DMS153 treated with DMSO at 0.1 percent for 48 hours (cell line): ENCODE measurements around the gene TESK1.
A peak's percentile ranks its signal among the peaks of the same experiment; 100 is the strongest.

ENCODE experiments used
- DNase-seq: peaks from one replicate; lab custom pipeline; 2025; ENCODE audit not compliant: unreplicated experiment; lab: John Stamatoyannopoulos, UW

Gene TESK1, protein sequence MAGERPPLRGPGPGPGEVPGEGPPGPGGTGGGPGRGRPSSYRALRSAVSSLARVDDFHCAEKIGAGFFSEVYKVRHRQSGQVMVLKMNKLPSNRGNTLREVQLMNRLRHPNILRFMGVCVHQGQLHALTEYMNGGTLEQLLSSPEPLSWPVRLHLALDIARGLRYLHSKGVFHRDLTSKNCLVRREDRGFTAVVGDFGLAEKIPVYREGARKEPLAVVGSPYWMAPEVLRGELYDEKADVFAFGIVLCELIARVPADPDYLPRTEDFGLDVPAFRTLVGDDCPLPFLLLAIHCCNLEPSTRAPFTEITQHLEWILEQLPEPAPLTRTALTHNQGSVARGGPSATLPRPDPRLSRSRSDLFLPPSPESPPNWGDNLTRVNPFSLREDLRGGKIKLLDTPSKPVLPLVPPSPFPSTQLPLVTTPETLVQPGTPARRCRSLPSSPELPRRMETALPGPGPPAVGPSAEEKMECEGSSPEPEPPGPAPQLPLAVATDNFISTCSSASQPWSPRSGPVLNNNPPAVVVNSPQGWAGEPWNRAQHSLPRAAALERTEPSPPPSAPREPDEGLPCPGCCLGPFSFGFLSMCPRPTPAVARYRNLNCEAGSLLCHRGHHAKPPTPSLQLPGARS

DNA sequence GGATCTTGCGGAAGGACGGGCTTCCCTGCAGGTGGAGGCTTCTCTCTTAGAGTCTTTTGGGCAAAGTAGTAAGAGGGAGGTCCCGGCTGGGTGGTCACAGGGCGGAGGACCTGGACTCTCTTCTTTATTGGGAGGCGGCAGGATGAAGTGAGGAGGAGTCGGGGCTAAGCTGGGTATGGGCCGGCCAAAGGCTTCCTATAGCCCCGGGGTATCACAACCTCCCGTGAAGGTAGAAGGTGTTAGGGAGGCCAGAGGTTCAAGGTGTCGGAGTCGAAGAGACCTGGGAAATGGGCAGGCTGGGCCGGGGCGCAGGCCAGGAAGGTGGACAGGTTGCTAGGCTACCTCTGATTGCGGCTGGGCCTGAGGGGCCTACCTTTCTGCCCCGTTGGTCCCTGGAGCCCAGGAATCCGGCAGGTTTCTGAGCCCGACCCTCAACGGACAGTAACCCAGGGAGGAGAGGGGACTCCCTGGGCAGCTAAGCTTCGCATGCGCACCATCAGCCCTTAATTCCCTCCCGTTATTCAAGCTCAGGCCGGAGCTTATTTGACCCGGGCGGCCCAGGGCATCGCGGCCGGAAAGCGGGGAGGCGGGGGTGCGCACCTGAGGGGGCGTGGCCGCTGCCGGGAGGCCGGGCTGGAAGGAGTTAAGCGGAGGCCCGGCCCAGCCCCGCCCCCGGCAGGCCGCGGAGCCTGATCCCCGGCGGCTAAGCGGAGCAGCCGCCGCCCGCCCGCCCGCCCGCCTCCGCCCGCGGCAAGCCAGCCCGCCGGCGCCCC lies at the start of gene TESK1:
TSS of gene TESK1 (plus strand) at position 685 of the 773 bp plus-strand sequence. CDS start 358 bp downstream, outside the sequence.
- peak; percentile 62 for DNase-seq

- DNase-seq = no peak
Measured at GRCh38 chr9:35555881-35556280, 49.2 kb upstream of the TESK1 start.

GRCh38 chr9:35556776-35557175 lies 48.3 kb upstream of the TESK1 start:
- no peak for DNase-seq

DNA sequence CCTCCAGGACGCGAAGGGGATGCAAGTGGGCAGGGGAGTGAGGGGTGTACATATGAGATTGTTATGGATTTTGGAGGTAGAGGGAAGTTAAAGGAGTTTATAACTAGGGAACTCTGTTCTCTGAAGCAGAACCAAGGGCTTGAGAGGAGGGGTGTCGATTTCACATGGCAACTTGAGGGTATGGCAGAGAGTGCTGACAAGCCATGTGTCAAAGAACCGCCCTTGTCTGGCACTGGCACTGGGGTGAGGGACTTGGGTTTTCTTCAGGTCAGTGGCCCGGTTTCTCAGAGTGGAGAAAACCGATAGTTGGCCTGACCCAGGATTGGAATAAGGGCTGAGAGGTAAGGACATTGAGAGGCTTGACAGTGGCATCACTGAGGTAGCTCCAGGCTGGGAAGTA lies 47.7 kb upstream of the TESK1 start:
- no peak for DNase-seq

DNA sequence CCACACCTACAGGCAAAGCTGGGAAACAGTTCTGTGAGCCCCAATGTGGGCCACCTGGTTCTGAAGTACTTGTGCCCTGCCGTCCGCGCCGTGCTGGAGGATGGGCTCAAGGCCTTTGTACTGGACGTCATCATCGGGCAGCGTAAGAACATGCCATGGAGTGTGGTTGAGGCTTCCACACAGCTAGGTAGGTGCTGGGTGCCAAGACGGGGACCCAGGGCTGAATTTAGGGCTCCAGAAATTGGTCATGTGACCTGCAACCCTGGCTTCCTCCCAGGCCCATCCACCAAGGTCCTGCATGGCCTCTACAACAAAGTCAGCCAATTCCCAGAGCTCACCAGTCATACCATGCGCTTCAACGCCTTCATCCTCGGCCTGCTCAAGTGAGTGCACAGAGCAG lies 46.9 kb upstream of the TESK1 start:
- DNase-seq = no peak

DNA sequence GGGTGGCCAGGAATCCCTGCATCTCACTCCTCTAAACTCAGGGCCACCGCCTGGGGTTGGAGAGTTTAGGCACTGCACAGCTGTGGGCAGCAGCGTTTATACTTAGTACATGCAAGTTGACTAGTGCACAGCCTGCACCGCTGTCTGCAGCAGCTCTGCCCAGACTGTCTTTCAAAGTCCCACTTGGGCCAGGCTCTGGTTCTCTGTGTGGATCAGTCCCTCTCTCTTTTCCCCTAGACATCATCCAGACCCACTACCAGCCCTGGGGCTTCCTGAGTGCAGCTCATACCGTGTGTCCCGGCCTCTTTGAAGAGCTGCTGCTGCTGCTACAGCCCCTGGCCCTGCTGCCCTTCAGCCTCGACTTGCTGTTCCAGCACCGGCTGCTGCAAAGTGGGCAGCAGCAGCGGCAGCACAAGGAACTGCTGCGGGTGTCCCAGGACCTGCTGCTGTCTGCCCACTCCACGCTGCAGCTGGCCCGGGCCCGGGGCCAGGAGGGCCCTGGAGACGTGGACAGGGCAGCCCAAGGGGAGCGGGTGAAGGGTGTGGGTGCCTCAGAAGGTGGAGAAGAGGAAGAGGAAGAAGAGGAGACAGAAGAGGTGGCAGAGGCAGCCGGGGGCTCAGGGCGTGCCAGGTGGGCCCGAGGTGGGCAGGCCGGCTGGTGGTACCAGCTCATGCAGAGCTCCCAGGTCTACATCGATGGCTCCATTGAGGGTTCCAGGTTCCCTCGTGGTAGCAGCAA lies 45.1 kb upstream of the TESK1 start:
- no peak for DNase-seq

- no peak for DNase-seq
Measured at GRCh38 chr9:35560625-35561337, 44.3 kb upstream of the TESK1 start.

GRCh38 chr9:35561468-35562261 lies 43.4 kb upstream of the TESK1 start:
- no peak for DNase-seq

- no peak for DNase-seq
Measured at GRCh38 chr9:35562895-35563780, 41.9 kb upstream of the TESK1 start.

- no peak for DNase-seq
Measured at GRCh38 chr9:35563791-35564197, 41.3 kb upstream of the TESK1 start.

GRCh38 chr9:35564658-35565061 lies 40.4 kb upstream of the TESK1 start:
- no peak for DNase-seq

GRCh38 chr9:35566417-35566816 lies 38.6 kb upstream of the TESK1 start:
- no peak for DNase-seq

DNA sequence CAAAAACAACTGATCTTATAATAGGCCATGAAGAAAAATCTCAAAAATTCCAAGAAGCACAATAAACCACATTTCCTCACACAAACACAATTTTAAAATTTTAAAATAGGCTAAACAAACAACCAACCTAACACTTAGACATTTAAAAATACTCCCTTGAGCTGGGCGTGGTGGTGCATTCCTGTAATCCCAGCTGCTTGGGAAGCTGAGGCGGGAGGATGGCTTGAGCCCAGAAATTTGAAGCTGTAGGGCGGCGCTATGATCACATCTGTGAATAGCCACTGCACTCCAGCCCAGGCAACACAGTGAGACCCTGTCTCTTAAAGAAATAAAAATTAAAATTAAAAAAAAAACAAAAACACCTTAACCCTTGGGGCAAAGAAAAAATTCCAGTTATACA lies 36.9 kb upstream of the TESK1 start:
- no peak for DNase-seq

DNA sequence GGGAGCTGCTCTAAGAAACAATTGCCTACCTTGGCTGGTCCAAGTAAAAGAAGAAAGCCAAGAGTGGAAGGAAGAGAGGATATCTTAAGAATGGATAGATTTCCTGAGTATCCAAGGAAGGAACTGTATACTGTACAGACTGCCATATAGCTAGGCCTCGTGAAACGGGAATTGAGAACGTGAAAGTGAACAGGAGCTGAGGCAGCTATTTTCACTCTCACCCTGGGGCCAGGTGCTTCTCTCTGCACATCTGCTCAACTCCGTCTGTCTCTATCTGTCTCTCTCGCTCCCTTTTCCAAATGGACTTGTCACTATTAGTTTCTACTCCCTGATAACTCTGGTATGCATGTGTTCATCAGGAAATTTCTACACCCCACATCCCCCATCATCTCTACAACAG lies 35.9 kb upstream of the TESK1 start:
- no peak for DNase-seq

GRCh38 chr9:35570709-35571504 lies 34.2 kb upstream of the TESK1 start:
- DNase-seq = no peak

DNA sequence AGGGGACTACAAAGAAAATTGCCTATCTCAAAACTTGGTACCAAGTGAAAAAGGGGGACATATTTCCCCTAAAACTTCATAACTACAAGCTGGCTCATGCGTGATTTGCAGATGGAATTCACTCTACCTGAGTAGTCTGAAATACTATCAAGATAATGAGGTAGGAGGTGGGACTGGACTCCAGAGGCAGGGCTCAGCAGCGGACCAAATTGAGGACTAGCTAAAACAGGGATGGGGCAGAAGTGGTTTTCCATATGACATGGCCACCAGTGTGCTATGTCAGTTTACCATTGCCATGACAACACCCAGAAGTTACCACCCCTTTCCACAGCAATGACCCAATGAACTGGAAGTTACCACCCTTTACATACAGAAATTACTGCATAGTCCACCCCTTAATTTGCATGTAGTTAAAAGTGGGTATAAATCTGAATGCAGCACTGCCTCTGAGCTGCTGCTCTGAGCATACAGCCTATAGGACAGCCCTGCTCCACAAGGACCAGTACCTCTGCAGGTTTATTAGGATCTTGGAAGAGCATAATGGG lies 30.4 kb upstream of the TESK1 start:
- DNase-seq = no peak

DNA sequence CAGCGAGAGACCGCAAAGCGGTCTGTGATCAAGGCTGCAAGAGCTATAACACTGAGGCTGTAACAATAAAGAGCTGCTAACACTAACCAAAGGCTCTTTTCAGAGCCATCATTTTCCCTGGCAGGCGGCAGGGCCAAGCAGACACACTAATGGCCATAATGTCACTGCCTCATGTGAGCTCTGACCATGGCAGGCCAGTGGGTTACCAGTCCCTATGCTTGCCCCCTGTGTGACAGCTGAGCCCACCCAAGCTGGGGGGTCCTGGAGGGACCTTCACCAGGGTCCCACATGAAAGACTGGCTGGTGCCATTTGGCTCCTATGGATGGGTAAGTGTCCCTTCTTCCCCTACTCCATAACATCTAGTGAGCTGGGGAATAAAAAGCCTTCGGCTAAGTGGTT lies 29.6 kb upstream of the TESK1 start:
- DNase-seq = no peak

DNA sequence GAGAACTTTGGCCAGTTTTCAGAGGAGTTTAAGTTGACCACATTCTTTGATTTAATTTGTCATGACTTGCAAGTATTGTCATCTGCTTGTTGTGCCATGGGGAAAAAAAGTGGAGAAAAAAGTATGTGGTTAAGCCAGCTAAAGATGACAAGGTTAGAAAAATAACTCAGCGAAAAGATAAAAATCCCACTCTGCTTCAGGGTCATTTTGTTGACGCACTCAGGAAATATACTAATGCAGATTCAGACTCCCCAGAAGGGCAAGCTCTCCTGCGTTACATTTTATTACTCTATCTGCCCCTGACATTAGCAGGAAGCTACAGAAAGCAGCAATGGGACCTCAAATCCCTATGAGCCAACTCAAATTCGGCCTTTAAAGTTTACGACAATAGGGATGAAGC lies 27.6 kb upstream of the TESK1 start:
- DNase-seq = no peak
